HepG2 (cell line): ENCODE results near the gene TP53BP2. TPM values are rescaled to one million over a fixed set of nuclear protein-coding genes. Genes with fewer than 3 reads are reported as not detected.

Experiments
- ATAC-seq: fragments of 200-7000 bp; cut with Tn5 transposase; 3 replicates; pipeline ENCODE4 v1.9.1; 2020; ENCODE audit warnings: mild to moderate bottlenecking, moderate library complexity
- BruUV-seq: library from RNA; stranded (reverse); fragments of 400-500 nt; replicated peaks from 2 replicates; lab custom pipeline; 2021; lab: Mats Ljungman, UMichigan
- CTCF ChIA-PET: fragments of 300-600 bp; formaldehyde crosslinking; extraction: SDS; loops from one replicate; lab custom pipeline; 2021; ENCODE audit warnings: low total read pairs, inconsistent platforms, low intra/inter-chr PET ratio; lab: Yijun Ruan, JAX
- POLR2A ChIA-PET: fragments of 350-600 bp; sonication (Branson Sonifier 250); formaldehyde crosslinking; loops from one replicate; lab custom pipeline; 2020; ENCODE audit warnings: antibody characterized with exemption, inconsistent platforms; lab: Yijun Ruan, JAX
- DNase-seq: peaks from one replicate; pipeline ENCODE4 v3.0.0-alpha.2; 2015; ENCODE audit warnings: low spot score
- FAIRE-seq: peaks from 3 replicates; lab custom pipeline; 2011; peaks lifted over from hg19 to GRCh38; lab: Jason Lieb, UNC
- H2AFZ ChIP-seq: one replicate; pipeline ENCODE4 v1.6.1; 2011; ENCODE audit warnings: low read length, inconsistent platforms
- H3K27ac ChIP-seq: fragments of 300-600 bp; 3 replicates; pipeline ENCODE4 v1.8.0; 2011; ENCODE audit warnings: mixed run types, mild to moderate bottlenecking, mixed read lengths, low read length, inconsistent platforms; ENCODE audit not compliant: insufficient read depth; ENCODE audit errors: extremely low read length
- H3K27me3 ChIP-seq, 2 experiments: fragments of 200-600 bp in 1 of 2; 2 replicates in 1 of 2; 3 replicates in 1 of 2; pipeline versions ENCODE4 v1.6.0 to v1.8.0; 2011; ENCODE audit warnings: low read length in 2 of 2, mild to moderate bottlenecking in 2 of 2, moderate library complexity in 2 of 2, inconsistent platforms in 1 of 2; ENCODE audit not compliant: insufficient read depth in 2 of 2, control insufficient read depth in 1 of 2
- H3K36me3 ChIP-seq, 2 experiments: fragments of 200-600 bp in 1 of 2; replicated peaks in 1 of 2; 2 replicates in 1 of 2; 3 replicates in 1 of 2; pipeline versions ENCODE4 v1.5.1 to v1.8.0; 2011; ENCODE audit warnings: low read length in 2 of 2, inconsistent platforms in 1 of 2; ENCODE audit not compliant: insufficient read depth in 2 of 2, control insufficient read depth in 1 of 2
- H3K4me1 ChIP-seq: 2 replicates; pipeline ENCODE4 v1.5.1; 2012; ENCODE audit warnings: low read length, inconsistent platforms; ENCODE audit not compliant: insufficient read depth
- H3K4me2 ChIP-seq: 2 replicates; pipeline ENCODE4 v1.6.0; 2011; ENCODE audit warnings: low read depth, low read length, inconsistent platforms
- H3K4me3 ChIP-seq, 3 experiments: fragments of 200-600 bp in 1 of 3; sonication (generic), shearing (Covaris generic) in 1 of 3; replicated peaks in 1 of 3; 2 replicates each; pipeline ENCODE4 v1.5.1; 2011 to 2016; ENCODE audit warnings: low read length in 3 of 3, inconsistent platforms in 2 of 3, low read depth in 2 of 3, mild to moderate bottlenecking in 2 of 3, control low read depth in 1 of 3, mixed read lengths in 1 of 3; ENCODE audit not compliant: insufficient read depth in 1 of 3
- H3K79me2 ChIP-seq: one replicate; pipeline ENCODE4 v1.6.1; 2011; ENCODE audit warnings: low read length, inconsistent platforms; ENCODE audit not compliant: insufficient read depth
- H3K9ac ChIP-seq: 2 replicates; pipeline ENCODE4 v1.6.0; 2011; ENCODE audit warnings: mild to moderate bottlenecking, low read depth, low read length, inconsistent platforms; ENCODE audit not compliant: insufficient read depth
- H3K9me3 ChIP-seq: 2 replicates; pipeline ENCODE4 v1.5.1; 2012; ENCODE audit warnings: mild to moderate bottlenecking, low read length
- H4K20me1 ChIP-seq: 2 replicates; pipeline ENCODE4 v1.6.0; 2011; ENCODE audit warnings: inconsistent platforms, mild to moderate bottlenecking, low read length, moderate library complexity; ENCODE audit not compliant: insufficient read depth
- ARID2 ChIP-seq: sonication (generic); formaldehyde crosslinking; IDR thresholded peaks from 2 replicates; pipeline ENCODE4 v1.8.1; 2022; ENCODE audit warnings: mild to moderate bottlenecking, missing genetic modification reagents, borderline replicate concordance
- HES4 ChIP-seq: sonication (generic); formaldehyde crosslinking; IDR thresholded peaks from 2 replicates; pipeline ENCODE4 v1.9.0; 2021; ENCODE audit warnings: mild to moderate bottlenecking, missing genetic modification reagents, borderline replicate concordance
- MAZ ChIP-seq, 2 experiments: sonication (generic) in 1 of 2; formaldehyde crosslinking in 1 of 2; IDR thresholded peaks; 2 replicates each; pipeline versions ENCODE4 v1.5.0 to v1.6.1; 2012 to 2020; ENCODE audit warnings: low read depth in 2 of 2, mild to moderate bottlenecking in 2 of 2, borderline replicate concordance in 1 of 2, improper control_type of control experiment in 1 of 2, low read length in 1 of 2, missing genetic modification reagents in 1 of 2, moderate library complexity in 1 of 2
- ZNF280B ChIP-seq: sonication (generic); formaldehyde crosslinking; IDR thresholded peaks from 2 replicates; pipeline ENCODE4 v1.5.0; 2020; ENCODE audit warnings: missing genetic modification reagents, mild to moderate bottlenecking, borderline replicate concordance
- ZSCAN25 ChIP-seq: sonication (generic); formaldehyde crosslinking; IDR thresholded peaks from 2 replicates; pipeline ENCODE4 v1.8.0; 2022; ENCODE audit warnings: mild to moderate bottlenecking, missing genetic modification reagents
- WGBS: methylation state at CpG from one replicate; pipeline ENCODE4 v1.1.6; 2017; ENCODE audit warnings: low lambda C conversion rate; 5-methylcytosine and 5-hydroxymethylcytosine counted together
- in situ Hi-C: cut with HindIII; loops from 2 replicates; pipeline ENCODE4 v1.10.0; 2017; ENCODE audit warnings: low pct_unique_long_range_greater_than_20kb; ENCODE audit not compliant: extremely low pct_ligation_motif_present
- intact Hi-C: fragments of 100-400 bp; cut with micrococcal nuclease; formaldehyde crosslinking; loops from one replicate; pipeline ENCODE4 v1.10.0; 2022; ENCODE audit not compliant: unreplicated experiment
- polyA plus RNA-seq, 8 experiments: library from polyadenylated mRNA; depleted of rRNA in 3 of 8; stranded (reverse) in 7 of 8; unstranded in 1 of 8; fragments of >200 nt; fragmentation: Illumina TruSeq in 4 of 8; extraction: Trizol in 4 of 8; gene quantifications; 2 replicates each; pipeline versions ENCODE4 v1.2.1 to v1.2.3, GENCODE V29; 2011 to 2016; ENCODE audit warnings: low read depth in 4 of 8, missing spikeins in 1 of 8, mixed read lengths in 1 of 8; ENCODE audit not compliant: insufficient read depth in 1 of 8
- total RNA-seq, 5 experiments: library from RNA; depleted of rRNA; stranded (reverse); fragments of >200 nt; fragmentation: Illumina TruSeq; extraction: Trizol; gene quantifications; 2 replicates each; pipeline ENCODE4 v1.2.3, GENCODE V29; 2016; ENCODE audit warnings: low read depth in 1 of 5
- TF ChIP-seq, protein P1 (sequence below), 2 experiments: fragments of 450-650 bp in 1 of 2; sonication (generic) in 1 of 2; formaldehyde crosslinking; IDR thresholded peaks; 2 replicates each; pipeline versions ENCODE4 v1.5.0 to v1.8.0; 2020 to 2022; ENCODE audit warnings: mild to moderate bottlenecking in 1 of 2, missing genetic modification reagents in 1 of 2
- TF ChIP-seq, protein P2 (sequence below): sonication (generic); formaldehyde crosslinking; IDR thresholded peaks from 2 replicates; pipeline ENCODE4 v1.4.0; 2020; ENCODE audit warnings: missing genetic modification reagents, borderline replicate concordance
- TF ChIP-seq, protein P3 (sequence below): sonication (generic); formaldehyde crosslinking; IDR thresholded peaks from 2 replicates; pipeline ENCODE4 v1.9.0; 2022; ENCODE audit warnings: missing genetic modification reagents, mild to moderate bottlenecking, borderline replicate concordance

The TP53BP2 gene
- total and polyA plus RNA-seq, 2 of the 13 experiments (the other 11 are each of a cell fraction or from before 2014, with no cell fraction given) = 10.0 to 14.0 TPM

- FAIRE-seq (no peak), DNase-seq (peak; percentile 18), ATAC-seq (peak; percentile 28)
- Histone ChIP-seq H3K9ac (peak overlapping the region; percentile 88), H3K4me3 (peak overlapping the region; percentile 81 to 88 (median 86)), H3K4me1 (peaks cover 28% of the 10 kb centered on the region), H4K20me1 (peaks cover 2% of the 10 kb centered on the region; the same call in 1 of the 2 replicates), H3K4me2 (peak overlapping the region; percentile 81), H2AFZ (no peak overlapping the region), H3K9me3 (no peaks in the 10 kb centered on the region), H3K36me3 (no peaks in the 10 kb centered on the region), H3K79me2 (peaks cover 44% of the 10 kb centered on the region), H3K27me3 (peaks cover 1 to 7% of the 10 kb centered on the region in 2 experiments; a peak in 3 of 5 replicates), H3K27ac (peak overlapping the region; percentile 93)
- BruUV-seq = no TSS peak
- ChIA-PET CTCF (no interaction called here), POLR2A (interaction anchor here (0.7 to 2.7 kb wide), 8 partner anchors 8 to 138 kb away, joined by 3 to 15 read pairs (median 6); no protein-coding TSS in a partner anchor)
- under 1% methylated on average over 20 of the region's 69 CpGs for WGBS
- in situ Hi-C loops (no loop called here), intact Hi-C loops (loop anchor here (10.0 kb wide), 2 partner anchors 140 to 490 kb away; partner anchors contain the start of gene NVL)
- TF ChIP-seq ZSCAN25 (no peak), ARID2 (CRISPR knock-in tag) (peak; percentile 89), ZNF280B (CRISPR knock-in tag) (no peak), HES4 (CRISPR knock-in tag) (peak; percentile 78; the same call in 1 of the 2 replicates), MAZ (IDR thresholded peaks at IDR 0.05; ENCODE audit: borderline replicate concordance, low read depth, low read length) (no peak; the same call in 1 of the 2 replicates), MAZ (CRISPR knock-in tag; IDR thresholded peaks at IDR 0.05; ENCODE audit: low read depth) (0 out of 2 replicates have a peak, but pooled peaks have one; percentile 36)
- TF ChIP-seq, protein P1, sequence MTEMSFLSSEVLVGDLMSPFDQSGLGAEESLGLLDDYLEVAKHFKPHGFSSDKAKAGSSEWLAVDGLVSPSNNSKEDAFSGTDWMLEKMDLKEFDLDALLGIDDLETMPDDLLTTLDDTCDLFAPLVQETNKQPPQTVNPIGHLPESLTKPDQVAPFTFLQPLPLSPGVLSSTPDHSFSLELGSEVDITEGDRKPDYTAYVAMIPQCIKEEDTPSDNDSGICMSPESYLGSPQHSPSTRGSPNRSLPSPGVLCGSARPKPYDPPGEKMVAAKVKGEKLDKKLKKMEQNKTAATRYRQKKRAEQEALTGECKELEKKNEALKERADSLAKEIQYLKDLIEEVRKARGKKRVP (CRISPR knock-in tag; IDR thresholded peaks at IDR 0.05) = no peak
- TF ChIP-seq, protein P2, sequence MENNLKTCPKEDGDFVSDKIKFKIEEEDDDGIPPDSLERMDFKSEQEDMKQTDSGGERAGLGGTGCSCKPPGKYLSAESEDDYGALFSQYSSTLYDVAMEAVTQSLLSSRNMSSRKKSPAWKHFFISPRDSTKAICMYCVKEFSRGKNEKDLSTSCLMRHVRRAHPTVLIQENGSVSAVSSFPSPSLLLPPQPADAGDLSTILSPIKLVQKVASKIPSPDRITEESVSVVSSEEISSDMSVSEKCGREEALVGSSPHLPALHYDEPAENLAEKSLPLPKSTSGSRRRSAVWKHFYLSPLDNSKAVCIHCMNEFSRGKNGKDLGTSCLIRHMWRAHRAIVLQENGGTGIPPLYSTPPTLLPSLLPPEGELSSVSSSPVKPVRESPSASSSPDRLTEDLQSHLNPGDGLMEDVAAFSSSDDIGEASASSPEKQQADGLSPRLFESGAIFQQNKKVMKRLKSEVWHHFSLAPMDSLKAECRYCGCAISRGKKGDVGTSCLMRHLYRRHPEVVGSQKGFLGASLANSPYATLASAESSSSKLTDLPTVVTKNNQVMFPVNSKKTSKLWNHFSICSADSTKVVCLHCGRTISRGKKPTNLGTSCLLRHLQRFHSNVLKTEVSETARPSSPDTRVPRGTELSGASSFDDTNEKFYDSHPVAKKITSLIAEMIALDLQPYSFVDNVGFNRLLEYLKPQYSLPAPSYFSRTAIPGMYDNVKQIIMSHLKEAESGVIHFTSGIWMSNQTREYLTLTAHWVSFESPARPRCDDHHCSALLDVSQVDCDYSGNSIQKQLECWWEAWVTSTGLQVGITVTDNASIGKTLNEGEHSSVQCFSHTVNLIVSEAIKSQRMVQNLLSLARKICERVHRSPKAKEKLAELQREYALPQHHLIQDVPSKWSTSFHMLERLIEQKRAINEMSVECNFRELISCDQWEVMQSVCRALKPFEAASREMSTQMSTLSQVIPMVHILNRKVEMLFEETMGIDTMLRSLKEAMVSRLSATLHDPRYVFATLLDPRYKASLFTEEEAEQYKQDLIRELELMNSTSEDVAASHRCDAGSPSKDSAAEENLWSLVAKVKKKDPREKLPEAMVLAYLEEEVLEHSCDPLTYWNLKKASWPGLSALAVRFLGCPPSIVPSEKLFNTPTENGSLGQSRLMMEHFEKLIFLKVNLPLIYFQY (CRISPR knock-in tag) = 0 out of 2 replicates have a peak, but pooled peaks have one; percentile 11
- TF ChIP-seq, protein P3, sequence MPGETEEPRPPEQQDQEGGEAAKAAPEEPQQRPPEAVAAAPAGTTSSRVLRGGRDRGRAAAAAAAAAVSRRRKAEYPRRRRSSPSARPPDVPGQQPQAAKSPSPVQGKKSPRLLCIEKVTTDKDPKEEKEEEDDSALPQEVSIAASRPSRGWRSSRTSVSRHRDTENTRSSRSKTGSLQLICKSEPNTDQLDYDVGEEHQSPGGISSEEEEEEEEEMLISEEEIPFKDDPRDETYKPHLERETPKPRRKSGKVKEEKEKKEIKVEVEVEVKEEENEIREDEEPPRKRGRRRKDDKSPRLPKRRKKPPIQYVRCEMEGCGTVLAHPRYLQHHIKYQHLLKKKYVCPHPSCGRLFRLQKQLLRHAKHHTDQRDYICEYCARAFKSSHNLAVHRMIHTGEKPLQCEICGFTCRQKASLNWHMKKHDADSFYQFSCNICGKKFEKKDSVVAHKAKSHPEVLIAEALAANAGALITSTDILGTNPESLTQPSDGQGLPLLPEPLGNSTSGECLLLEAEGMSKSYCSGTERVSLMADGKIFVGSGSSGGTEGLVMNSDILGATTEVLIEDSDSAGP (CRISPR knock-in tag) = no peak
These were observed 524 bp downstream of the TP53BP2 start for GRCh38 chr1:223845037-223845809.
